Left ventricle myocardium inferior (tissue), 1 donor: ENCODE data around the gene TFIP11. TPM values are rescaled to one million over a fixed set of nuclear protein-coding genes. Genes with fewer than 3 reads are reported as not detected.

Experiments
- DNase-seq: peaks from one replicate; pipeline ENCODE4 v3.0.0-alpha.2; 2020
- H3K27ac ChIP-seq: fragments of 200-600 bp; replicated peaks from 2 replicates; pipeline ENCODE4 v1.8.0; 2021
- H3K27me3 ChIP-seq: fragments of 200-600 bp; 2 replicates; pipeline ENCODE4 v1.8.0; 2021; ENCODE audit warnings: low read depth
- H3K36me3 ChIP-seq: fragments of 200-600 bp; 2 replicates; pipeline ENCODE4 v1.8.0; 2021
- H3K4me1 ChIP-seq: fragments of 200-600 bp; 2 replicates; pipeline ENCODE4 v1.8.0; 2021
- H3K4me3 ChIP-seq: fragments of 200-600 bp; 2 replicates; pipeline ENCODE4 v1.8.0; 2021; ENCODE audit warnings: mild to moderate bottlenecking, moderate library complexity
- H3K9me3 ChIP-seq: fragments of 200-600 bp; replicated peaks from 2 replicates; pipeline ENCODE4 v1.8.0; 2021
- intact Hi-C: fragments of 100-400 bp; cut with micrococcal nuclease; formaldehyde crosslinking; loops from one replicate; pipeline ENCODE4 v1.11.0; 2022
- total RNA-seq: library from RNA; stranded (reverse); fragmentation: NEBNext Ultra II Directional; extraction: Animal tissue kit (Norgen Biotek cat#: 25700); gene quantifications from one replicate; pipeline ENCODE4 v1.2.1, GENCODE V29; 2021
- TF ChIP-seq, protein P1 (sequence below): fragments of 200-600 bp; IDR thresholded peaks from 2 replicates; pipeline ENCODE4 v1.8.0; 2021; ENCODE audit warnings: antibody characterized with exemption, mild to moderate bottlenecking, borderline replicate concordance
- donor health status: DM: no; HTN: yes; CAD: no; lungs with severe emphysema.

The TFIP11 gene
- total RNA-seq, 1 donor from 2014 or later, result 25.7 TPM

- Histone ChIP-seq H3K27ac (no peak overlapping the region), H3K9me3 (no peaks in the 10 kb centered on the region), H3K4me1 (peaks cover 14% of the 10 kb centered on the region), H3K4me3 (no peak overlapping the region), H3K36me3 (no peaks in the 10 kb centered on the region), H3K27me3 (no peaks in the 10 kb centered on the region)
- TF ChIP-seq, protein P1, sequence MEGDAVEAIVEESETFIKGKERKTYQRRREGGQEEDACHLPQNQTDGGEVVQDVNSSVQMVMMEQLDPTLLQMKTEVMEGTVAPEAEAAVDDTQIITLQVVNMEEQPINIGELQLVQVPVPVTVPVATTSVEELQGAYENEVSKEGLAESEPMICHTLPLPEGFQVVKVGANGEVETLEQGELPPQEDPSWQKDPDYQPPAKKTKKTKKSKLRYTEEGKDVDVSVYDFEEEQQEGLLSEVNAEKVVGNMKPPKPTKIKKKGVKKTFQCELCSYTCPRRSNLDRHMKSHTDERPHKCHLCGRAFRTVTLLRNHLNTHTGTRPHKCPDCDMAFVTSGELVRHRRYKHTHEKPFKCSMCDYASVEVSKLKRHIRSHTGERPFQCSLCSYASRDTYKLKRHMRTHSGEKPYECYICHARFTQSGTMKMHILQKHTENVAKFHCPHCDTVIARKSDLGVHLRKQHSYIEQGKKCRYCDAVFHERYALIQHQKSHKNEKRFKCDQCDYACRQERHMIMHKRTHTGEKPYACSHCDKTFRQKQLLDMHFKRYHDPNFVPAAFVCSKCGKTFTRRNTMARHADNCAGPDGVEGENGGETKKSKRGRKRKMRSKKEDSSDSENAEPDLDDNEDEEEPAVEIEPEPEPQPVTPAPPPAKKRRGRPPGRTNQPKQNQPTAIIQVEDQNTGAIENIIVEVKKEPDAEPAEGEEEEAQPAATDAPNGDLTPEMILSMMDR, result no peak
- DNase-seq, result no peak
- intact Hi-C loops, result no loop called here
Measured at GRCh38 chr22:26517429-26517828, 5.2 kb upstream of the TFIP11 start.

- TF ChIP-seq, protein P1, result no peak
- Histone ChIP-seq H3K9me3 (no peaks in the 10 kb centered on the region), H3K36me3 (no peaks in the 10 kb centered on the region), H3K4me3 (no peak overlapping the region), H3K27me3 (no peaks in the 10 kb centered on the region), H3K4me1 (peaks cover 22% of the 10 kb centered on the region), H3K27ac (no peak overlapping the region)
- intact Hi-C loops, result no loop called here
- DNase-seq, result no peak
Measured at GRCh38 chr22:26516503-26516902, 4.2 kb upstream of the TFIP11 start.

DNA sequence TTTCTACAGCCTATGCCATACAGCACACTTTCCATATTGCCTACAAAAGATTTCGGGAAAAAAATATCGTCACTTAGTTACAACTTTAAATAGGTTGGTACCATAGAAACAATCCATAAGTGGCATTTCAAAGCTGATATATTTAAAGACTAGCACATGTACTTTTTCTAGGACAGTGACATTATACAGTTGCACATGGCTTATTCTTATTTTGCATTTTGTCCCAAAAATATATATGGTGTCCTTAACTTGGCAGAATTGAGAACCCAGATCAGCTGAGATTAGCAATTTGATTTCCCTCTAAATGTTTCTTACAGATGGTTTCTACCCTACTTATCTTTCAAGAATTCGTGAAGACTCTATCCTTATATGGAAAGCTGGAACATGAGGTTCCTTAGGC, 3.7 kb upstream of the TFIP11 start:
- no peak overlapping the region for H3K4me3 ChIP-seq
- DNase-seq, result no peak
- peaks cover 28% of the 10 kb centered on the region for H3K4me1 ChIP-seq
- no peaks in the 10 kb centered on the region for H3K27me3 ChIP-seq
- TF ChIP-seq, protein P1, result no peak
- peaks cover under 1% of the 10 kb centered on the region for H3K36me3 ChIP-seq
- no peak overlapping the region for H3K27ac ChIP-seq
- no peaks in the 10 kb centered on the region for H3K9me3 ChIP-seq
- intact Hi-C loops, result no loop called here

DNA sequence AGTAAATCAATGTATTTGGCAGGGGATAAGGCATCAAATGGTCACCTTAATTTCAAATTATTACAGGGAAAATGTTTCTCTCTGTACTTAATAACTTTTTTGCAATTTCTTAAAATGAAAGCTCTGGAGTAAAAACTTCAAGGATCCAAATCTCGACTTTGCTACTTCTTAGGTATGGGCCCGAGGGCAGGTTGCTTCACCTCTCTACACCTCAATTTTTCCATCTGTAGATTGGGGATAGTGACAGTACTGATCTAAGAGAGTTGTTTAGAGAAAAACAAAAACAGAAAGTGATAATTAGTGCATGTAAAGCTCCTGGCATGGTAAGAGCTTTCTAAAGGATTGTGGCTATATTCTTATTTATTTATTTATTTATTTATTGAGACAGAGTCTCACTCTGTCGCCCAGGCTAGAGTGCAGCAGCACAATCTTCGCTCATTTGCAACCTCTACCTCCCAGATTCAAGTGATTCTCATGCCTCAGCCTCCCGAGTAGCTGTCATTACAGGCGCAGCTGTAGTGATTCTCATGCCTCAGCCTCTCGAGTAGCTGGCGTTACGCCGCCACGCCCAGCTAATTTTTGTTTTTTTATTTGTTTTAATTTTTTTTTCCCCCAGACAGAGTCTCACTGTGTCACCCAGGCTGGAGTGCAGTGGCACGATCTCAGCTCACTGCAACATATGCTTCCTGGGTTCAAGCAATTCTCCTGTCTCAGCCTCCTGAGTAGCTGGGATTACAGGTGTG, 2.3 kb upstream of the TFIP11 start:
- no peak overlapping the region for H3K27ac ChIP-seq
- DNase-seq, result no peak
- no peak overlapping the region for H3K4me3 ChIP-seq
- intact Hi-C loops, result no loop called here
- peaks cover 14% of the 10 kb centered on the region for H3K36me3 ChIP-seq
- no peaks in the 10 kb centered on the region for H3K27me3 ChIP-seq
- H3K9me3 ChIP-seq, result no peaks in the 10 kb centered on the region
- TF ChIP-seq, protein P1, result no peak
- peaks cover 32% of the 10 kb centered on the region for H3K4me1 ChIP-seq

GRCh38 chr22:26513838-26514237, 1.6 kb upstream of the TFIP11 start:
- peaks cover 21% of the 10 kb centered on the region for H3K36me3 ChIP-seq
- no peaks in the 10 kb centered on the region for H3K27me3 ChIP-seq
- TF ChIP-seq, protein P1, result no peak
- no peak overlapping the region for H3K4me3 ChIP-seq
- DNase-seq, result no peak
- intact Hi-C loops, result no loop called here
- H3K9me3 ChIP-seq, result no peaks in the 10 kb centered on the region
- no peak overlapping the region for H3K27ac ChIP-seq
- peaks cover 32% of the 10 kb centered on the region for H3K4me1 ChIP-seq
